Smooth muscle cell (in vitro differentiated cells): ENCODE results near the gene MVP. TPM values are rescaled to one million over a fixed set of nuclear protein-coding genes. Genes with fewer than 3 reads are reported as not detected.
A peak's percentile ranks its signal among the peaks of the same experiment; 100 is the strongest.

Source experiments
- DNase-seq: peaks from one replicate; lab custom pipeline; 2025; ENCODE audit not compliant: unreplicated experiment; lab: John Stamatoyannopoulos, UW
- H2AFZ ChIP-seq: fragments of 200-600 bp; sonication (generic); 2 replicates; pipeline ENCODE4 v1.6.0; 2016; ENCODE audit warnings: antibody characterized with exemption, low read depth, mild to moderate bottlenecking
- H3F3A ChIP-seq: fragments of 200-600 bp; sonication (generic); 2 replicates; pipeline ENCODE4 v1.6.0; 2017; ENCODE audit warnings: antibody characterized with exemption, low read depth
- H3K27ac ChIP-seq: fragments of 200-600 bp; sonication (generic); 2 replicates; pipeline ENCODE4 v1.5.1; 2016; ENCODE audit warnings: low read depth, mild to moderate bottlenecking
- H3K27me3 ChIP-seq: fragments of 200-600 bp; sonication (generic); 2 replicates; pipeline ENCODE4 v1.6.1; 2016; ENCODE audit warnings: low read depth, mild to moderate bottlenecking
- H3K36me3 ChIP-seq: fragments of 200-600 bp; sonication (generic); 2 replicates; pipeline ENCODE4 v1.5.1; 2016; ENCODE audit warnings: low read depth
- H3K4me1 ChIP-seq: fragments of 200-600 bp; sonication (generic); 2 replicates; pipeline ENCODE4 v1.5.1; 2016; ENCODE audit warnings: low read depth
- H3K4me2 ChIP-seq: fragments of 200-600 bp; sonication (generic); 2 replicates; pipeline ENCODE4 v1.6.0; 2016; ENCODE audit warnings: mild to moderate bottlenecking
- H3K4me3 ChIP-seq: fragments of 200-600 bp; sonication (generic); 2 replicates; pipeline ENCODE4 v1.5.1; 2016; ENCODE audit warnings: mild to moderate bottlenecking
- H3K79me2 ChIP-seq: fragments of 200-600 bp; sonication (generic); 2 replicates; pipeline ENCODE4 v1.6.0; 2016; ENCODE audit warnings: low read depth, mild to moderate bottlenecking
- H3K9ac ChIP-seq: fragments of 200-600 bp; sonication (generic); 2 replicates; pipeline ENCODE4 v1.6.0; 2016; ENCODE audit warnings: low read depth
- H3K9me3 ChIP-seq: fragments of 200-600 bp; sonication (generic); replicated peaks from 2 replicates; pipeline ENCODE4 v1.5.1; 2016; ENCODE audit warnings: low read depth
- H4K20me1 ChIP-seq: fragments of 200-600 bp; sonication (generic); 2 replicates; pipeline ENCODE4 v1.6.0; 2016; ENCODE audit warnings: low read depth
- WGBS: methylation state at CpG from one replicate; pipeline ENCODE4 v1.1.7; 2016; ENCODE audit warnings: low lambda C conversion rate; 5-methylcytosine and 5-hydroxymethylcytosine counted together
- polyA plus RNA-seq: library from polyadenylated mRNA; unstranded; fragments of >200 nt; fragmentation: Nextera tagmentation; extraction: Ambion mirVana; gene quantifications from 2 replicates; pipeline ENCODE4 v1.2.1, GENCODE V29; 2016
- total RNA-seq: library from RNA; depleted of rRNA; stranded (reverse); fragments of >200 nt; gene quantifications from 2 replicates; pipeline ENCODE4 v1.2.3, GENCODE V29; 2014
- TF ChIP-seq, protein P1 (sequence below): fragments of 200-600 bp; sonication (generic); IDR thresholded peaks from 2 replicates; pipeline ENCODE4 v1.5.1; 2017; ENCODE audit warnings: borderline replicate concordance, mild to moderate bottlenecking, antibody characterized with exemption; ENCODE audit not compliant: insufficient read depth, poor library complexity, severe bottlenecking

The MVP gene
- total and polyA plus RNA-seq, 2 experiments from 2014 or later, result 47.5 to 110 TPM

DNA sequence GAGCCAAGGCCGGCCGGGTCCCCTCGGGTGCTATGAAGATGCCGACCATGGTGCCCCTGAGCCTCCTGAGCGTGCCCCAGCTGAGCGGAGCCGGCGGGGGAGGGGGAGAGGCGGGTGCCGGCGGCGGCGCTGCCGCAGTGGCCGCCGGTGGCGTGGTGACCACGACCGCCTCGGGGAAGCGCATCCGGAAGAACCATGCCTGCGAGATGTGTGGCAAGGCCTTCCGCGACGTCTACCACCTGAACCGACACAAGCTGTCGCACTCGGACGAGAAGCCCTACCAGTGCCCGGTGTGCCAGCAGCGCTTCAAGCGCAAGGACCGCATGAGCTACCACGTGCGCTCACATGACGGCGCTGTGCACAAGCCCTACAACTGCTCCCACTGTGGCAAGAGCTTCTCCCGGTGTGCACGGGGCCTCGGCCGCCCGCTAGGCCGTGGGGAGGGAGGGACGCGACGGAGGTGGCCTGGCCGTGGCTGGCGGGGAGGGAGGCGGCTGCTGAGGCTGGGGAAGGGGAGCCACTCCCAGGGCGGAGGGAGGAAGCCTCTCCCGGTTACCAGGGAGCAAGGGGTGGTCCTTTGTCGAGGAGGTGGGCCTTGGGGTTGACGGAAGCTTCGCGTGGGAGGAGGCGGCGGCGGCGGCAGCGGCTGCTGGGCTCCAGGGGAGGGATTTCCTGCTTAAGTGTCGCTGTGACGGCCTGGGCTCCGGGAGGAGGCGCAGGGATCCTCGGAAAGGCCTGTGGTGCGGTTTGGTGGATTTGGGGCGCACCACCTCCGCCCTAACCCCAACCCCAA, 12.6 kb upstream of the MVP start:
- peaks cover 34% of the 10 kb centered on the region for H3K4me1 ChIP-seq
- H2AFZ ChIP-seq, result no peak overlapping the region
- H3F3A ChIP-seq, result peaks cover 35% of the 10 kb centered on the region
- peaks cover 28% of the 10 kb centered on the region for H4K20me1 ChIP-seq
- no peaks in the 10 kb centered on the region for H3K36me3 ChIP-seq
- H3K27ac ChIP-seq, result peak overlapping the region; percentile 95
- H3K79me2 ChIP-seq, result peaks cover 21% of the 10 kb centered on the region
- peak overlapping the region; percentile 63 for H3K9ac ChIP-seq
- WGBS, result under 1% methylated on average over 63 of the region's 69 CpGs
- peak; percentile 74 for DNase-seq
- no peaks in the 10 kb centered on the region for H3K27me3 ChIP-seq
- H3K9me3 ChIP-seq, result no peaks in the 10 kb centered on the region
- H3K4me2 ChIP-seq, result peak overlapping the region; percentile 84
- peak overlapping the region; percentile 47 for H3K4me3 ChIP-seq
- TF ChIP-seq, protein P1, sequence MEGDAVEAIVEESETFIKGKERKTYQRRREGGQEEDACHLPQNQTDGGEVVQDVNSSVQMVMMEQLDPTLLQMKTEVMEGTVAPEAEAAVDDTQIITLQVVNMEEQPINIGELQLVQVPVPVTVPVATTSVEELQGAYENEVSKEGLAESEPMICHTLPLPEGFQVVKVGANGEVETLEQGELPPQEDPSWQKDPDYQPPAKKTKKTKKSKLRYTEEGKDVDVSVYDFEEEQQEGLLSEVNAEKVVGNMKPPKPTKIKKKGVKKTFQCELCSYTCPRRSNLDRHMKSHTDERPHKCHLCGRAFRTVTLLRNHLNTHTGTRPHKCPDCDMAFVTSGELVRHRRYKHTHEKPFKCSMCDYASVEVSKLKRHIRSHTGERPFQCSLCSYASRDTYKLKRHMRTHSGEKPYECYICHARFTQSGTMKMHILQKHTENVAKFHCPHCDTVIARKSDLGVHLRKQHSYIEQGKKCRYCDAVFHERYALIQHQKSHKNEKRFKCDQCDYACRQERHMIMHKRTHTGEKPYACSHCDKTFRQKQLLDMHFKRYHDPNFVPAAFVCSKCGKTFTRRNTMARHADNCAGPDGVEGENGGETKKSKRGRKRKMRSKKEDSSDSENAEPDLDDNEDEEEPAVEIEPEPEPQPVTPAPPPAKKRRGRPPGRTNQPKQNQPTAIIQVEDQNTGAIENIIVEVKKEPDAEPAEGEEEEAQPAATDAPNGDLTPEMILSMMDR, result peak; percentile 45

DNA sequence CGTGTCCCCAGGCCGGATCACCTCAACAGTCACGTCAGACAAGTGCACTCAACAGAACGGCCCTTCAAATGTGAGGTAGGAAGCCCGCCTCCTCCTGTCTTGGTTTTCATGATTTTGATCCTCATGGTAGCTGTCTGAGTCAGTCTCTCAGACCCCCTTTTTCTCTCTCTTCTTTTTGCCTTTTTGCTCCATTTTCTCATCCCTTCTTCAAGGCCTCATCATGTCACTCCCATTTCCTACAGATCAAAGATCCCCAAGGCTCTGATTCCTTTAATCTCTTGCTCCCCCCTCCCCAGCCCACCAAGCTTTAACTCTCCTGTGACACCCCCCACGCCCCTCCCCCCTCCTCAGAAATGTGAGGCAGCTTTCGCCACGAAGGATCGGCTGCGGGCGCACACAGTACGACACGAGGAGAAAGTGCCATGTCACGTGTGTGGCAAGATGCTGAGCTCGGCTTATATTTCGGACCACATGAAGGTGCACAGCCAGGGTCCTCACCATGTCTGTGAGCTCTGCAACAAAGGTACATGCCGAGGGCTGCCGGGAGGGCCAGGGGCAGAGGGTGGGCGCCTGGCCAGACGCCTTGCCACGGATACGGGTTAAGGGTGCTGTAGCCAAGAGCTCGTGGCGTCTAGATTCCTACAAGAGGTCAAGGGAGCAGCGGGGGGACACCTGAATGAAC, 11.9 kb upstream of the MVP start:
- Histone ChIP-seq H3K79me2 (peaks cover 29% of the 10 kb centered on the region), H3K27me3 (no peaks in the 10 kb centered on the region), H3K9ac (peak overlapping the region; percentile 63), H3K4me1 (peaks cover 41% of the 10 kb centered on the region), H3K4me3 (peak overlapping the region; percentile 47), H3K9me3 (no peaks in the 10 kb centered on the region), H3F3A (peaks cover 35% of the 10 kb centered on the region), H3K27ac (peak overlapping the region; percentile 95), H3K36me3 (no peaks in the 10 kb centered on the region), H3K4me2 (peak overlapping the region; percentile 84), H4K20me1 (peaks cover 28% of the 10 kb centered on the region), H2AFZ (no peak overlapping the region)
- WGBS, result 49% methylated on average over 22 of the region's 25 CpGs
- TF ChIP-seq, protein P1, result no peak
- DNase-seq, result no peak

DNA sequence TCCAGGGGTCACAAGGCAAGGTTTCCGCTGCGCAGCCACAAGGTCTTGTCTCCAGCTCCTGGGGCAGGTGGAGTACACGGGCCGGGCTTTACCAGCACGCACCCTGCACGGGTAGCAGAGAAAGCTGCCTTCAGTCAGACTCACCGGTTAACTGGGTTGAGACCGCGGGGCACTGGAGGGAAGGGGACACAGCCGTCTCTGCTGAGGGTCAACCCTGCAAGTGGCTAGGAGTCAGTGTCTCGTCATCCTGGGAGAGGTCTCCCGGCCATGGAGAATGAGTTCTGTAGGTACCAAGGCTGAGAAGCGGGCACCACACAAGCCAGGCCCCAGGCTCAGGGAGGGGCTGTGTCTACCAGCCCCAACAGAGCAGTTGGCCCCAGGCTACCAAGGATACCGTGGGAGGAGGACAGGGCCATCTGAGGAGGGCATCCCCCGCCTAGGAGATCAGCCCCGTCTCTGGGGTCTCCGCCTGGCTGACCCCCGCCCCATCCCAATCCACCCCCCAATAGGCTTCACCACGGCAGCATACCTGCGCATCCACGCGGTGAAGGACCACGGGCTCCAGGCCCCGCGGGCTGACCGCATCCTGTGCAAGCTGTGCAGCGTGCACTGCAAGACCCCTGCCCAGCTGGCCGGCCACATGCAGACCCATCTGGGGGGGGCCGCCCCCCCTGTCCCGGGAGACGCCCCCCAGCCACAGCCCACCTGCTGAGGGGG, 11.1 kb upstream of the MVP start:
- TF ChIP-seq, protein P1, result no peak
- Histone ChIP-seq H3K27me3 (no peaks in the 10 kb centered on the region), H2AFZ (no peak overlapping the region), H3K27ac (peak overlapping the region; percentile 95), H4K20me1 (peaks cover 28% of the 10 kb centered on the region), H3K4me2 (peak overlapping the region; percentile 84), H3K36me3 (no peaks in the 10 kb centered on the region), H3K4me1 (peaks cover 42% of the 10 kb centered on the region), H3K79me2 (peaks cover 37% of the 10 kb centered on the region), H3K9me3 (no peaks in the 10 kb centered on the region), H3K9ac (peak overlapping the region; percentile 63), H3F3A (peaks cover 28% of the 10 kb centered on the region), H3K4me3 (no peak overlapping the region)
- 86% methylated on average over 21 of the region's 31 CpGs for WGBS
- no peak for DNase-seq
